GM12874 (cell line): ENCODE measurements around the gene BCL11B.

Source experiments
- CTCF ChIP-seq: IDR thresholded peaks from 2 replicates; pipeline ENCODE4 v1.5.1; 2011; ENCODE audit warnings: low read depth, mild to moderate bottlenecking, control low read depth, low read length, moderate library complexity; ENCODE audit not compliant: insufficient read depth

The BCL11B gene

GRCh38 chr14:99174770-99175319 is 97.2 kb downstream of the BCL11B start:
- no peak for TF ChIP-seq CTCF

- no peak for TF ChIP-seq CTCF
These were observed 97.8 kb downstream of the BCL11B start for GRCh38 chr14:99174081-99174769.

GRCh38 chr14:99173506-99173905 is 98.5 kb downstream of the BCL11B start:
- TF ChIP-seq CTCF, result no peak

DNA sequence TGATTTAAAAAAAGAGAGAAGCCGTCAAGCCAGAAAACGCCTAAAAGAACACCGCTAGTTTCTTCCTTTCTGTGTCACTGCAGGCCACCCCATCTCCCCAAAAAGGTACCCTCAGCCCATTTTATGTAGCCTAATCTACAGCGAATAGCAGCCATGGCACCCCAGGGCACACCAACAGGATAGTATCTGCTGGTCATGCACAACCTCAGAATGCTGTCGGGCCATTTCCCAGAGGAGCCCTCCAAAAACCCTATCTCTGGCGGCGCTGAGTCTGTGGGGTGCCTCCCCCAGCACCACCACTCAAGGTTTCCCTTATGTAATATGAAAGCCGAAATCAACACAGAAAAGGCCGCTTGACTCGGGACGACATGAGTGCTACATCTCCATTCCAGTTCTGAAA is 98.9 kb downstream of the BCL11B start:
- no peak for TF ChIP-seq CTCF

GRCh38 chr14:99171396-99171795 is 100.6 kb downstream of the BCL11B start:
- no peak for TF ChIP-seq CTCF

DNA sequence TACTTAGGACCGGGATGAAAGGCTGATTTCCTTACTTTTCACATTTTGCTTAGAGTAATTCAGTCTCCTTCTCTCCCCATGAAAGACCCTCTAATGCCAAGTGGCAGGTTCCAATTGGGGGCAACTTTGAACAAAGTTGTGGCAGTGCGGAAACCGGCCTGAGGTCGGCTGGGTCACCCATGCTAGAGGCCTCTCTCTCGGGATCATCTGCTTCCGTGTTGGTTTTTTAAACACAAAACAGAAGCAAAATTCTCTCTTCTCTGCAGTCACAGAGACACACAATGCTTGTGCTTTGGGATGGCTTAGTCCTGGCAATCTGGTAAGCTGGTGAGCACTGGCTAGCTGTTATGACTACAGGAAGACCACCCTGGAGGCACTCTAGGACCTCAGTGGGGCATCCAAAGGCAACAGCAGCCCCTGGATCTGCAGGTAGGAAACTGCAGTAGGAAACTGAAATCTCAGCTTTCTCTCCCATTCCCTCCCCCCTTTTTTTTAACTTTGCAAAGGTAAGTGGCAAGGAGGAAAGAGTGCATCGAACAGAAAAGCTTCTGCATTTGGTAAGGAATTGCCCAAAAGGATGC is 102.1 kb downstream of the BCL11B start:
- no peak for TF ChIP-seq CTCF

DNA sequence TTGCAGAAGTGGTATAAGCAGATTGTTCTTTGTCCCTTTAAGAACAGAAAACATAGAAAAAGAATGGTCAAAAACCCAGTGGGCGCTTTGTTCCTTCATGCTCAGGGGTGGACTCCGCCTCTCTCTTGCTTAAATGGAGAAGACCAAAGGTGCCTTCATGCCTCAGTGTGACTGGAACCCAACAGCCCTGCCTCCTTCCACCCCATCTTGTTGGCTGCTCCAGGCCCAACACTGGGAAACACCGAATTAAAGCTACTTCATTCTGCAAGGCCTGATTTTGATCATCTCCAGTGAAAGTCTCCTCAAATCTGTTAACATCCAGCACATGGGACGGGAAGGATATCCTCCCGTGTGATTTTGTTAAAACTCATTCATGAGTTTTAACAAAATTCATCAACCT is 103.7 kb downstream of the BCL11B start:
- no peak for TF ChIP-seq CTCF
